NCI-H187 treated with DMSO at 0.1 percent for 48 hours (cell line): ENCODE data around the gene PLET1.

Experiments used
- DNase-seq: peaks from one replicate; lab custom pipeline; 2025; lab: John Stamatoyannopoulos, UW

PLET1 gene

DNA sequence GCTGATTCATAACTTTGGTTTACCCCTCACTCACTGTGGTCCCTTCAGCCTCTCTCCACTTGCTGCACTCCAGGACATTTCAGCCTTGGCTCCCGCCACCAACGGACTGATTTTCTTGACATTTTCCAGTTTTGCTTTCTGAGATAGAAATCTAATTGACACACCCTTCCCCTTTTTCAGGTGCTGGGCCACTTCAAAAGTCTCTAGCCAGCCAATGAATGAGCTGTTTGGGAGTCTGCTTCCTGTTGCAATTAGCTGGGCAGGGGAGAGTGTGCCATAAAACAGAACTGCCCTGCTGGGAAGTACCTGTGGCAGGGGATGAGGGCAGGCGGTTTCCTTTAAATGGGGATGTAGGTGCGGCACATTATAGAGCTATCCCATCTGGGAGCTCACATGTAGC is 21.1 kb upstream of the PLET1 start:
- DNase-seq = no peak

DNA sequence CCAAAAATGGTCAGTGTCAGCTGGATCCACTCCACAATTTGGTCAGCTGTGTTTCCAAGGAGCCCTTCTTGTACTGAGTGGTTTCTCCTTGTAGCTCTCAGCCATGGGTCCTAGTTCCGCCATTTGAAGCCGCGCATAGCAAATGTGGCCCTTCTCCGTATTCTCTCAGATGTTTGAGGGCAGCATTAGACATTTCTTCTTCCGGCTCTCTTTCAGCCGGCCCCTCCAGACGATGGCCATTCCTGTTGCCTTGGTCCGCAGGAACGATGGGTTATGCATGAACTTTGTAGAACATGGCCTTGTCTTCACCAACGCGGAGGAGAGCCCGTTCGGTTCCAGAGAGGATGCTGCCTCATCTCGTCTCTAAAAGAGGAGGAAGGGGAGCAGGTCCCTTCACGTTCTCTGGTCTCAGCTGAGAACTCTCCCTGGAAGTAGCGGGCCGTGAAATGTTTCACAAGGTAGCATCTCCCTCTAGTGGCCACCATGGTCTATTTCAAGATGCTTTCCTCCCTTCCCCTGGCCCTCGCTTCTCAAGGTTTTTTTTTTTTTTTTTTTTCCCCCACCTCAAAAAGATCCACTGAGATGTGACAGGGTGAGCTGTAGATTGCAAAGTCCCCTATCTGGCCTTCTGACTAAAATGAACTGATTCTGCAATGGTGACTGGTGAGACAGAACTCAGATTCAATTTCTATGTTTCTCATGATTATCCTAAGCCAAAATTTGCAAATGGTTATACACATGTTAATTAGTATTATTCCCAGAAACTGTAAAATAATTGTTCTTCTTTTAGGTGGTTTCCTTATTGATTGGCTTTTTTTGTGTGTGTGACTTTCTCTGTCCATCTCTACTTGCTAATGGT is 19.8 kb upstream of the PLET1 start:
- DNase-seq = peak; percentile 31

DNA sequence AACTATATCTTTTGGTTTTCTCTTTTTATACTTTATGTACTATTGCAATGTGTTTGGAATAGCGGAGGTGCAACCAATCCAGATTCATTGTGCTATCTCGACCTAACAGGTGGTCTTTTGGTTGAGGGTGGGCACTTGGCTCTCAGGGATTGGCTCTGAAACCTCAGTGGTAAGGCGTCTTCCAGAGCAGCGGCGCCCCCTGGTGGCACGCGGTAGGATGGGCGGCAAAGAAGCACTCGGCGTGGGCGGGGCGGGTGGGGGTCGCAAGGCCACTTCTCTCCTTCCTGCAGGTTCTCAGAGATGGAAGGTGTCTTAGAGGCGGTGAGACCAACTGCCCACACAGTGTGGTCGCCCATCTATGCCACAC is 19.2 kb upstream of the PLET1 start:
- DNase-seq = no peak

DNA sequence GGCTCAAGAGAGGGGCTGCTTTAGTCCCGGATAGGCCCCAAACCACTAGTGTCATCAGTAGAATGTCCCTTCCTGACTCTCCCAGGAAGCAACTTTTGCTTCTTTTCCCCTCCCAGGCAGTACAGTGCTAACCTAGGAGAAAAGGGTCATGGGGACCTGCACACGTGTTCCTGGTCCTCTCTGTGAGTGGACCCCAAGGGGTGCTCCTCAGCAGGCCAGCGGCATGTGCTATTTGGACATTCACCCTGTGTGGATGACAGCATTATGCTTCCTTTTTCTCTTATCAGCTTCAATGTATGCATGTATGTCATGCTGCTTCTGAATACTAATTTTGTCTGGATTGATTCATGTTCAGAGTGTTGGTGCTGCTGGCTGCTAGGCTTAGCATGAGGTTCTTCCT is 18.1 kb upstream of the PLET1 start:
- DNase-seq = no peak

DNA sequence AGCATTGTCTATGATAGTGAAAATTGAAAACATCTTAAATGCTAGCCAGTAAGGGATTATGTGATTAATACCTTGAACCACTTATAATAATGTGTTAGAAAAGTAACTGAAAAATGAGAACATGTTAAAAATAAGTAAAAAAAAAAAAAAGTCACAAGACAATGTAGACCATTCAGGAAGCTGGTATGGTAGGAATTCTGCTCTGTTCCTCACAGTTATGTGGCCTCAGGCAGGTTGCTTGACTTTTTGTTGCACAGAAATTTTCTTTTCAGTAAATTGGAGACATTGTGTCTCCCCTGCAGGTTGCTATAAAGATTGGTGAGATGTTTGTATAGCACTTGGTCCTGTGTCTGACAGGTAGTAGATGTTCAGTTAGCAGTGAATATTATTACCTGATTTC is 17.3 kb upstream of the PLET1 start:
- no peak for DNase-seq

DNA sequence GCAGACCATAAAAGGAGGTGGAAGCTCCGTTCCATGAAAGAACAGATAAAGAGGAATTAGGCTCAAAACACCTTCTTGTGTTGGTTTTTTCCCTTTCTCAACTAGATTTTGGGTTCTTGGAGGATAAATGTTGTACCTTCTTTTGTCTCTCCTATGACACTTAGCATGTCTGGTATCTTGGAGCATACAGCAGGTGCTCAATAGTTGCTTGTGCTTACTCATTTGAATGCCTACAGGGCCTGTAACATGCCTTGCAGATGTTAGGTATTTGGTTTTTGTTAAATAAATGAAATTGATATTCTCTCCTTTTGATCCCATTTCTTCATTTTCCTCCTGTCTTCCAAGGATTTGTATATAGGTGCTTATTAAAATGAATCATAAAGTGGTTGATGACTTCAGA is 16.4 kb upstream of the PLET1 start:
- no peak for DNase-seq

DNA sequence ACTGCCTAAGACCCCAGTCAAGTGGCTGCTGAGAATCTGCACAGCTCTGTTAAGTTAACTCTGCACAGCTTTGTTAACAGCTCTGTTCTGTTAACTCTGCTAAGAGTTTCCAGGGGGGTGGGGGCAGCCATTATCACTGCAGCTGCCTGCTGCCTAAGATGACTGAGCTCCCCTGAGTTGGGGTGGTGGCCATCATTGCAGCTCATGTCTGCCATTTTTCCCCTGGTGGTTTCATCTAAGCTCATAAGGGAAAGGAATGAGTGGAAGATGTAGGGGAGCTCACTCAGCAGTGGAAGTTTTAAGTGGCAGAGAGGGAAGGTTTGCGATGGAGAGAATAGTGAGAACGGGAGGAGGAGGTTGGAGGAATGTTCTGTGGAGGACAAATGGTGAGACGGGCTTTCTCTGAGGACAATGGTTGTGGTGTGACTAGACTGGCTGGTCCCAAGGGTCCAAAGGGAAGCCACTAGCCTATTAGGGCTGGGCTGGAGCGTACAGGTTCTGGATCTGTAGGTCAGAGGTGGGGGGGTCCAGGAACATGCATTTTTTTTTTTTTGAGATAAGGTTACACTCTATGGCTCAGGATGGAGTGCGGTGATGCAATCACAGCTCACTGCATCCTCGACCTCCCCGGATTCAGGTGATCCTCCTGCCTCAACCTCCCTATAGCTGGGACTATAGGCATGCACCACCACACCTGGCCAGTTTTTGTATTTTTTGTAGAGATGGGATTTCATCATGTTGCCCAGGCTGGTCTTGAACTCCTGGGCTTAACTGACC is 13.5 kb upstream of the PLET1 start:
- no peak for DNase-seq

DNA sequence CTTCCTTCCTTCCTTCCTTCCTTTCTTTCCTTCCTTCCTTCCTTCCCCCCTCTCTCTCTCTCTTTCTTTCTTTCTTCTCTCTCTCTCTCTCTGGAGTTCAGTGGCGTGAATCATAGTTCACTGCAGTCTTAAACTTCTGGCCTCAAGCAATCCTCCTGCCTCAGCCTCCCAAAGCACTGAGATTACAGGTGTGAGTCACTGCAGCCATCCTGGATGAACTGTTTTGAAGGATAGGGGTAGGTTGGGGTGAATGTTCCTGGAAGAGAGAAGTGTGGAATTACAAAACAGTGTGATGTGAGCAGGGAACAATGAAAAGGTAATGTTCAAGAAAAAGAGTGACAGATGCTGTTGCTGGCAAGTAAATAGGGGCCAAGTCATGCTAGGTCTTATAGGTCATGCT is 12.4 kb upstream of the PLET1 start:
- no peak for DNase-seq

DNA sequence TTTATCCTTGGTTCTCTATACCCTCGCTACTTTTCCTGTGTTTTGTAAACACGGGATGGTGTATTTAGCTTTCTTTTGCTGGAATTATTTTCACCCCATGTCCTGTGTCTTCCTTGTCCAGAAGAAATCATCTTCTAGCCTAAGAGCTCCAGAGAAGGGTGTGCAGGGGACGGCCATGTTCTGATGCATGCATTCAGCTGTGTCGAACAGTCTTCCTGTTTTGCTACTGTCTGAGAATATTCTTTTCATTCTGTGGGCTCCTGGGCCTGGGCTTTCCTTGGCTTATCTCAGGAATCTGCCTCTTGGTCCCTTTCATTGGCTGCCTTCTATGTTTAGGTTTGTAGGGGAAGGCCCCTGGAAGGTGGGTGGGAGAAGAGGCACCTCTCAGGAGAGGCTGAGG is 10.6 kb upstream of the PLET1 start:
- no peak for DNase-seq

DNA sequence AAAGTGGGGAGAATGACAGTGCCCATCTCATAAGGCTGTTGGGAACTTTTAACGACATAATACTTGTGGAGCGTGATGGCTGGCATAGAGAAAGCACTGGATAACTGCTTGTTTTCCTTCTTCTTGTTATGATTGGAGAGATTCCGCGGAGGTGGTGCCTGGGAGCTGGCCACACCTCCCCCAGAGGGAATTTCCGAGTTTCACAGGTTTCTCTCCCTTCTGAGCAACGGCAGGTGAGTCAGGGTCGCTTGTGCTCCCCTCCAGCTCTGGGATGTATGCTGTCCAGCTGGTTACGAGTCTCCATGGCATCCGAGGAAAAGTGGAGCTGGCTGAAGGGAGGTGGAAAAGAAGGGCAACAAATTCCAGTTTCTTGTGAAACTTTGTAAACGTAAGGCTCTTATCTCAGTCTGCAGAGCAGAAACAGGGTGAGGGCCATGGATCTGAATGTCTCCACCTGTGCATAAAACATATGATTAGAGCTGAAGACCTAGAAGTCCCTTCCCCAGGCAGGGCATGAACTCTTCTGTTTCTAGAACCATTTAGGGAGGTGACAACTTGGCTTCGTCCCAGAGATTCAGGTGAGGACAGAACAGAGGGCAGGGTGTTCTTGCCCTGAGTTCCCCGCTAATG is 10.0 kb upstream of the PLET1 start:
- DNase-seq = no peak

DNA sequence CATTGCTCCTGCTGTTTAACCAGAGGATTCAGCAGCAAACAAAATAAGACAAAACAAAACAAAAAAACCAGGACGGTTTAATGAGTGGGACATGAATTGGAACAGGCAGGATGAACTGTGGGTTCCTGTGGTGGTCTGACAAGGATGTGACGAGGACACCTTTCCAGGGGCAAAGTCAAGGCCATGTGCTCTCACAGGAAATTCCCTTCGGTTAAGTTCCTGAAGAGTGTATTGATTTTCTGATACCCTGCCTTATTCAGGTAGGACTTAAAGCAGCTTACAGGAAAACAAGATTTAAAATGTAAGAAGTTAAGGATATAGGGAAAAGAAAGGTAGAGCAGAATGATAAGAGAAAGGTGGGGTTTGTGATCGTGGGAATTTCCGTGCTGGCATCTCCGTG is 8.5 kb upstream of the PLET1 start:
- no peak for DNase-seq

DNA sequence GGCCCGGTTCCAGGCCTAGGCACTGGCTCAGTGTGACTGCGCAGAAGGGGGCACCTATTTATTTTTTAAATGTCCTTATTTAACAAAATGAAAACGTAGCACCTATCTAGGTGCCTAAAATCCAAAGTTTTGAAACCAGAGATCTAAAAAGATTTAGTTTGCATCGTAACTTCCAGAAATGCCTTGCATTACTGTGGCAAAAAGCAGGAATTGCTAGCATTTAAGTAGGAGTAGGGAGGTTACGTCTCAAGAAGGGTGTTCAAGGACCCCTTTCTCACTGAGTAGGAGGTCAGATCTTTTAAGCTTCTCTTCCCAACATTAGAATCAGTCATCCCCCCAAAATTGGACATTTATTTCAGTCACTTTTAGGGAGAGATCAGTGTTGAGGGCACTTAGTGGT is 7.7 kb upstream of the PLET1 start:
- no peak for DNase-seq

DNA sequence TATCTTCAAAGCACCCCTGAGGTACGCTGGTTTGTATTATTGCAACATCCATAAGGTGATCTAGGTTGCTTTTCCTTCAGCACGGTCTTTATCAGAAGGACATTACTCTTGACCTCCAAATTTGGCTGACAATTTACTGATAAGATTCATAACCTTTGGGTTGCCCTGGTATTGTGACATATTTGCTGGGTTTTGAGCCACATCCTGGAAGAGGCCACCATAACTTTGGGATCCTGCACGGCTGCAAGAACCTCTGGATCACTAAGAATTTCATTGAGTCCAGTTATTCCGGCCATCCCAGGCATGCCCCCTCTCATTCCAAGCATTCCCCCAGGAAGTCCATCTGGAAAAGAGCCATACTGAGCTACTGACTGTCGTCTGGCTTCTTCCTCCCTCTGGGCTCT is 6.5 kb upstream of the PLET1 start:
- DNase-seq = no peak

DNA sequence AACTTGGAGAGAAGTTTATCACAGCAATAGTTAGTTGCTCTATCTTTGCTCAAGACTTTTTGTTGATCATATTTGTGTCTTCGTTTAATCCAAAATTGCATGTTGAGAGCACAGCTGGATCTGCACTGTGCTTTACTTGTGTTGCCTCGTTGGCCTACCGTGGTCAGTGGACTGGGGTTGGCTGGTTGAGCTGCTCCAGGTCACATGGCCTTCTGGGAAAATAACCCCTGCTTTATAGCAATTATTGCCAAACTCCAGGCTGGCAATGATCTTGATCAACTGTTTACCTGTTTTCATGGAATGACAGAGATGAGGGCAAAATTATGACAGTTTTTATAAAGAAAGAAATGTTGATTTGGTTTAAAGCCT is 5.7 kb upstream of the PLET1 start:
- no peak for DNase-seq

DNA sequence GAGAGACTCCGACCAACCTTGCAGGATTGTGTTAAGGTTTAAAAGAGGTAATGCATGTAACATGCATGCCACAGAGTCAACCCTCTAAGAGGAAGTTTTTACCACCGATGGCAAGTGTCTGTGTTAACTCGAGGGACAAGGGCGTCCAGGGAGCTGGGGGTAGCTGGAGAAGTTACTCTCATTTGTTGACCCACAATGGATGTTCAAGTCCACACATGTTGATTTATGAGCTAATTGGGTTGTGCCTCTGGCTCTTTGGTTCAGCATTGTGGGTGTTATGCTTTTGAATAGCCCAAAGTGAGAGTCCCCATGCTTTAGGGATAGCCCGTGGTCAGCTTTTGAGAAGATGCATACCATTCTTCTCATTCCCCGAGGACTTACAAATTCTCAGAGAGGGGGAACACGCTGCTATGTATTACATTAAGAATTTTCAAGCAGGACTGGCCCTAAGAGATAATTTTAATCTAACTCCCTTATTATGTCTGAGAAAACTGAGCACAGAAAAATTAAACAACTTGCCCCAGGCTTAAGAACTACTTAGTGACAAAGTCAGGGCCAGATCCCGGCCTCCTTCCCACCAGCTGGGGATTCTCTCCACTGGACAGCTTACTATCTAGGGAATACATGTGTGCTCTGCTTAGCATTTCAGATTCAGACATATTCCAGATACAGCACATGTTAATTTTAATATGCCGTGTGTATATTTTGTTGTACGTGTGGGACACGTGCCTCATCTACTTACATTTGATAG is 5.2 kb upstream of the PLET1 start:
- no peak for DNase-seq

DNA sequence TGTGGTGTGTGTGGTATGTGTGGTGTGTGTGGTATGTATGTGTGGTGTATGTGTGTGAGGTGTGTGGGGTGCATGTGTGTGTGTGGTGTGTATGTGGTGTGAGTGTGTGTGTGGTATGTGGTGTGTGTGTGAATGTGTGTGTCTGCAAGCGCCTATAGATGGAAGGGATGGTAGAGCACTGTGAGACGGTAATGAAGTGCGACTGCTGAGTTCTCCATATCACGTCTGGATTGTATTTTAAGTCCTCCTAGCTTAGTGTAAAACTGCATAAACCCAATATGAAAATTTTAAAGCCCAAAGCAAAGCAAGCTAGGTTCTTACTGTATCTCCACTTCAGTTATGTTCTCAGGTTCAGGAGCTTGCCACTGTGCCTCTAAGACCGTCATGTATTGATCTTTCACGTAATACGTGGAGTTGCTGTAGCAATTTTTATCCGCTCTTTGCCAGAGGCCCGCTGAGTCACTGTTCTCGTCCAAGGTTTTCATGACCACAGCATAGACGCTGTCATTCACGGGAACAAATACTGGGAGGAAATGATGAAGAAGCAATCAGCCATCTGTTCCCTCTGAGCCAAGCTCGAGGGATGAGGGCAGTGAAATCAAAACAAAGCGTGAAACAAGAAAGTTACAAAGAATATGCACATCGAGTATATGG is 5.5 kb downstream of the PLET1 start:
- no peak for DNase-seq

DNA sequence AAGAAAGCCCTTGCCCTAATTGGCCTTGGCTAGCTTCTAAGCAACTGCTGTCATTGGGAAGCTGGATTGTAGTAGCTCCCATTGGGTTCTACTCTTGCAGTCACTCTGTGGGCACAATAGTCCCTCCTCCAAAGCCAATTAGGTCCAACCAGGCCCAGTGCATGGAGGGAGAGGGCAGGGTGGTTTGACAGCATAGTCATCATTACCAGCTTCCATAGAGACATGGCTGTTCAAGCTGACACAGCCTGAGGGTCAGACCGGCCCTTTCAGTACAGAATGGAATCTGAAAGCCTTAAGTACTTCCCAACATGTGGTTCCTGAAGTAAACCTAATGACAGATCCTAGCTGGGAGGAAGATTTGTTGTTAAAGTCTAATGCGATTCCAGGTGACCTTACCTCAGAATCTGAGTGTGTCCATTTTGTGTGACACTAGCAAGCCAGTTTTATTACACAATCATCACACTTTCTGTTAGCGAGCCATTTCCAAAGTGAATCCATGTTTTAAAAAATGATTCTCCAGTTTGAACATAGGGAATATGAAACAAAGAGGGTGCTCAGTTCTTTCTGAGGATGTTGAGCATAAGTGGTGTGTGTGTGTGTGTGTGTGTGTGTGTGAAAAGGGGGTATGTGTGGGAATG is 6.9 kb downstream of the PLET1 start:
- no peak for DNase-seq

DNA sequence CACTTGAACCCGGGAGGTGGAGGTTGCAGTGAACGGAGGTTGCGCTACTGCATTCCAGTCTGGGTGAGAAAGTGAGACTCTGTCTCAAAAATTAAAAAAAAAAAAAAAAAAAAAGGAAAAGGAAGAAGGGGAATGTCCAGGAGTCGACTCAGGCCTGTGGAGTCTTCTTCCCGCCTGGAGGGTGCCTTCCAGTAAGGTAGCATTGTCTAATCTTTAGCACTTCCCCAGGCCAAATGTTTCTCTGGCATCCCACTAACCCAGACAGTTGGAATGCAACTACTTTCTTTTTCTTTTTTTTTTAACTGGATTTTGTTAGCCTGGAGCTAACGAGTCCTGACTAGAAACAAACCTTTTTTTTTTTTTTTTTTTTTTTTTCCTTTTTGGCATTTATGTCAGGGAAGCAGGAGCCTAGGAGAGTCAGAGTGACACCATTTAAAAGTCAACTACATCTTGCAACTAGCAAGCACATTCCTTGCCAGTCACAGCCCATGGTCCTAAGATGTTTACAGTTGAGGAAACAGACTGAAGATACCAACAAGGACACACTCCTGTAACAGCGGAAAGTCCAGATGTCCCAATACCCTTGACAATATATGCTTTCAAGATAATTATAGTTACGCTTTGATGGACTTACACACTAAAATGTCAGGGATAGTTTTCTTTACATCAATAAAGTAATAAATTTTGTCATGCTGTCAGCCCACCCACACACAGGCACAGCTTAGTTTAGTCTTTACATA is 10.6 kb downstream of the PLET1 start:
- DNase-seq = no peak

DNA sequence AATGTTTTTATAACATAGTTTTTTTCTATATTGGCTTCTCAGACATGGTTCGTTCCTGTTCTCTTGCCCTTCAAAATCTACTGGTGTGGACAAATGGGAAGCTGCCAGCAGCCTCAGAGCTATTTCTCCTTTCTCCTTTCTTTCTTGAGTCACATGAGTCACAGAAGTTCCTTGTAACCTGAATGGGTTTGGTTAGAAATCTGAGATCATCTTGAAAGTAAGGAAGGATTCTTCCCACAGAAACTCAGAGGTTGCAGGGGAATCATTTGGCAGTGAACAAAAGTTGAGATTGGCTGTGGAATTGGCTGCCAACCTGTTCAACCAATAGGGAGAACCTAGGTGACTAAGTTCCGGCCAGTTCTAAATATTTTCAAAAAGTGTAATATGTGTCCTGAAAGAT is 12.5 kb downstream of the PLET1 start:
- DNase-seq = no peak

DNA sequence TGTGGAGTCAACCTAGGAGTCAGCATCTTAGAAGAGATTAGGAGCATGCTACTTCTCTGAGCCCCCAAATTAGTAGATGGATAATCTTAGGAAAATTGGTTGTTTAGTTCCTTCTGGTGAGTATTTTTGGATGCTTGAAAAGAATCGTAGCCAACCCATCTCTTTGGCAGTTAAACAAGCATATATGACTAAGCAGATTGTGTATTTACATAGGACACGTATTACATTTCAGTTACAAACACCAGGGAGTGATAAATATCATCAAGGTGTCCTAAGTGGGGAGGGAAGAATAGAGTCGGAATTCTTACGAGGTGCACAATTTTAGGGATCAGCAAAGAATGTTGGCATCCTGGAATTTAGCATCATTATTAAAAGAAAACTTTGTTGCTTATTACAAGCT is 13.5 kb downstream of the PLET1 start:
- no peak for DNase-seq

DNA sequence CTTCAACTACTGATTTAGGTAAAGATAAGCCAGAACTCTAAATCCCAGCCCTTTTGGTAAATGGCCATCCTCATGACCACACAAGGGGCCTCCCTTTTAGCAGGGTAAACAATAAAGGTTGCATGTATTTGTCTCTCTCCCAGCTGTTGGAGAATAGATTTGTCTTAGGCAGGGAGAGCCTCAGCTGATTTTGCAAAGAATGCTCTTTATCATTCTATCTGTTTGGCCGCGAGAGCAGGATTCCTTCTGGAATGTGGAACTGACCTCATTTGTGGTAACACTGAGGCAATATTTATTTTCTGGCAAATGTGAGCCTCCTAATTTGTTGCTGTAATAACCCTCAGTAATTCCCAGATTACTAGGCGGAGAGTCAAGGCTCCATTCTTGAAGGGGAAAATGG is 19.2 kb downstream of the PLET1 start:
- no peak for DNase-seq
